HepG2 (cell line): ENCODE results near the gene PLB1. TPM values are rescaled to one million over a fixed set of nuclear protein-coding genes. Genes with fewer than 3 reads are reported as not detected.

Source experiments
- ATAC-seq: fragments of 200-7000 bp; cut with Tn5 transposase; 3 replicates; pipeline ENCODE4 v1.9.1; 2020; ENCODE audit warnings: mild to moderate bottlenecking, moderate library complexity
- BruUV-seq: library from RNA; stranded (reverse); fragments of 400-500 nt; replicated peaks from 2 replicates; lab custom pipeline; 2021; lab: Mats Ljungman, UMichigan
- CTCF ChIA-PET: fragments of 300-600 bp; formaldehyde crosslinking; extraction: SDS; loops from one replicate; lab custom pipeline; 2021; ENCODE audit warnings: low total read pairs, inconsistent platforms, low intra/inter-chr PET ratio; lab: Yijun Ruan, JAX
- POLR2A ChIA-PET: fragments of 350-600 bp; sonication (Branson Sonifier 250); formaldehyde crosslinking; loops from one replicate; lab custom pipeline; 2020; ENCODE audit warnings: antibody characterized with exemption, inconsistent platforms; lab: Yijun Ruan, JAX
- DNase-seq: peaks from one replicate; pipeline ENCODE4 v3.0.0-alpha.2; 2015; ENCODE audit warnings: low spot score
- FAIRE-seq: peaks from 3 replicates; lab custom pipeline; 2011; peaks lifted over from hg19 to GRCh38; lab: Jason Lieb, UNC
- H2AFZ ChIP-seq: one replicate; pipeline ENCODE4 v1.6.1; 2011; ENCODE audit warnings: low read length, inconsistent platforms
- H3K27ac ChIP-seq: fragments of 300-600 bp; 3 replicates; pipeline ENCODE4 v1.8.0; 2011; ENCODE audit warnings: mixed run types, mild to moderate bottlenecking, mixed read lengths, low read length, inconsistent platforms; ENCODE audit not compliant: insufficient read depth; ENCODE audit errors: extremely low read length
- H3K27me3 ChIP-seq, 2 experiments: fragments of 200-600 bp in 1 of 2; 2 replicates in 1 of 2; 3 replicates in 1 of 2; pipeline versions ENCODE4 v1.6.0 to v1.8.0; 2011; ENCODE audit warnings: low read length in 2 of 2, mild to moderate bottlenecking in 2 of 2, moderate library complexity in 2 of 2, inconsistent platforms in 1 of 2; ENCODE audit not compliant: insufficient read depth in 2 of 2, control insufficient read depth in 1 of 2
- H3K36me3 ChIP-seq, 2 experiments: fragments of 200-600 bp in 1 of 2; replicated peaks in 1 of 2; 2 replicates in 1 of 2; 3 replicates in 1 of 2; pipeline versions ENCODE4 v1.5.1 to v1.8.0; 2011; ENCODE audit warnings: low read length in 2 of 2, inconsistent platforms in 1 of 2; ENCODE audit not compliant: insufficient read depth in 2 of 2, control insufficient read depth in 1 of 2
- H3K4me1 ChIP-seq: 2 replicates; pipeline ENCODE4 v1.5.1; 2012; ENCODE audit warnings: low read length, inconsistent platforms; ENCODE audit not compliant: insufficient read depth
- H3K4me2 ChIP-seq: 2 replicates; pipeline ENCODE4 v1.6.0; 2011; ENCODE audit warnings: low read depth, low read length, inconsistent platforms
- H3K4me3 ChIP-seq, 3 experiments: fragments of 200-600 bp in 1 of 3; sonication (generic), shearing (Covaris generic) in 1 of 3; replicated peaks in 1 of 3; 2 replicates each; pipeline ENCODE4 v1.5.1; 2011 to 2016; ENCODE audit warnings: low read length in 3 of 3, inconsistent platforms in 2 of 3, low read depth in 2 of 3, mild to moderate bottlenecking in 2 of 3, control low read depth in 1 of 3, mixed read lengths in 1 of 3; ENCODE audit not compliant: insufficient read depth in 1 of 3
- H3K79me2 ChIP-seq: one replicate; pipeline ENCODE4 v1.6.1; 2011; ENCODE audit warnings: low read length, inconsistent platforms; ENCODE audit not compliant: insufficient read depth
- H3K9ac ChIP-seq: 2 replicates; pipeline ENCODE4 v1.6.0; 2011; ENCODE audit warnings: mild to moderate bottlenecking, low read depth, low read length, inconsistent platforms; ENCODE audit not compliant: insufficient read depth
- H3K9me3 ChIP-seq: 2 replicates; pipeline ENCODE4 v1.5.1; 2012; ENCODE audit warnings: mild to moderate bottlenecking, low read length
- H4K20me1 ChIP-seq: 2 replicates; pipeline ENCODE4 v1.6.0; 2011; ENCODE audit warnings: inconsistent platforms, mild to moderate bottlenecking, low read length, moderate library complexity; ENCODE audit not compliant: insufficient read depth
- AKAP8 ChIP-seq: sonication (generic); formaldehyde crosslinking; IDR thresholded peaks from 2 replicates; pipeline ENCODE4 v1.5.1; 2020; ENCODE audit warnings: mild to moderate bottlenecking, missing genetic modification reagents
- MIER2 ChIP-seq: IDR thresholded peaks from 2 replicates; pipeline ENCODE4 v1.6.1; 2016; ENCODE audit warnings: missing biosample characterization, missing genetic modification reagents
- REST ChIP-seq, 2 experiments: IDR thresholded peaks; 2 replicates each; pipeline ENCODE4 v1.6.1; 2011 to 2012; ENCODE audit warnings: low read length in 2 of 2, borderline replicate concordance in 1 of 2, low read depth in 1 of 2, mild to moderate bottlenecking in 1 of 2, moderate library complexity in 1 of 2
- SIN3A ChIP-seq: IDR thresholded peaks from 2 replicates; pipeline ENCODE4 v1.6.1; 2011; ENCODE audit warnings: low read depth, mild to moderate bottlenecking, control low read depth, low read length, borderline replicate concordance
- WGBS: methylation state at CpG from one replicate; pipeline ENCODE4 v1.1.6; 2017; ENCODE audit warnings: low lambda C conversion rate; 5-methylcytosine and 5-hydroxymethylcytosine counted together
- in situ Hi-C: cut with HindIII; loops from 2 replicates; pipeline ENCODE4 v1.10.0; 2017; ENCODE audit warnings: low pct_unique_long_range_greater_than_20kb; ENCODE audit not compliant: extremely low pct_ligation_motif_present
- intact Hi-C: fragments of 100-400 bp; cut with micrococcal nuclease; formaldehyde crosslinking; loops from one replicate; pipeline ENCODE4 v1.10.0; 2022; ENCODE audit not compliant: unreplicated experiment
- polyA plus RNA-seq, 8 experiments: library from polyadenylated mRNA; depleted of rRNA in 3 of 8; stranded (reverse) in 7 of 8; unstranded in 1 of 8; fragments of >200 nt; fragmentation: Illumina TruSeq in 4 of 8; extraction: Trizol in 4 of 8; gene quantifications; 2 replicates each; pipeline versions ENCODE4 v1.2.1 to v1.2.3, GENCODE V29; 2011 to 2016; ENCODE audit warnings: low read depth in 4 of 8, missing spikeins in 1 of 8, mixed read lengths in 1 of 8; ENCODE audit not compliant: insufficient read depth in 1 of 8
- total RNA-seq, 5 experiments: library from RNA; depleted of rRNA; stranded (reverse); fragments of >200 nt; fragmentation: Illumina TruSeq; extraction: Trizol; gene quantifications; 2 replicates each; pipeline ENCODE4 v1.2.3, GENCODE V29; 2016; ENCODE audit warnings: low read depth in 1 of 5

PLB1 gene
- total and polyA plus RNA-seq, 2 of the 13 experiments (the other 11 are each of a cell fraction or from before 2014, with no cell fraction given): 0.20 to 1.8 TPM

- intact Hi-C loops: no loop called here
- CTCF ChIA-PET: no interaction called here
- BruUV-seq: TSS peak; percentile 91
Observed at GRCh38 chr2:28544036-28544346, 48.1 kb downstream of the PLB1 start.

More at GRCh38 chr2:28544036-28544346, 48.1 kb downstream of the PLB1 start:
- Histone ChIP-seq H3K9me3 (no peaks in the 10 kb centered on the region), H3K79me2 (no peaks in the 10 kb centered on the region), H3K9ac (no peak overlapping the region; the same call in 1 of the 2 replicates)
- DNase-seq: peak; percentile 15
- 21% methylated on average over 5 of the region's 5 CpGs for WGBS
- TF ChIP-seq REST (IDR thresholded peaks at IDR 0.05; ENCODE audit: borderline replicate concordance in 1 of 2, low read depth in 1 of 2, low read length in 2 of 2): peak in 1 of 2 experiments; percentile 85
- TF ChIP-seq SIN3A: 0 out of 2 replicates have a peak, but pooled peaks have one; percentile 2
- no peak for TF ChIP-seq AKAP8 (CRISPR knock-in tag)
- peak; percentile 79 for TF ChIP-seq MIER2 (CRISPR knock-in tag)
- TF ChIP-seq, all 625 proteins: peak for 3
- H2AFZ ChIP-seq: no peak overlapping the region
- H3K4me1 ChIP-seq: peaks cover 46% of the 10 kb centered on the region
- peaks cover 0 to 15% of the 10 kb centered on the region in 2 experiments; a peak in 3 of 5 replicates for H3K27me3 ChIP-seq
- H3K36me3 ChIP-seq: no peaks in the 10 kb centered on the region
- H3K4me2 ChIP-seq: peak overlapping the region; percentile 80
- no peaks in the 10 kb centered on the region for H4K20me1 ChIP-seq
- ATAC-seq (peak; percentile 50), FAIRE-seq (peak; percentile 18)
- H3K27ac ChIP-seq: no peak overlapping the region
- in situ Hi-C loops: no loop called here
- H3K4me3 ChIP-seq: peak overlapping the region in 1 of 3 experiments; percentile 52; a peak in 2 of 6 replicates
- POLR2A ChIA-PET: no interaction called here
